IMR-90 (cell line): ENCODE results near the gene ZNF560. TPM values are rescaled to one million over a fixed set of nuclear protein-coding genes. Genes with fewer than 3 reads are reported as not detected.

Source experiments
- ATAC-seq: fragments of 200-7000 bp; cut with Tn5 transposase; 2 replicates; pipeline ENCODE4 v1.9.1; 2020; ENCODE audit warnings: low read depth, mild to moderate bottlenecking, moderate library complexity
- BruUV-seq: library from RNA; stranded (reverse); fragments of 400-500 nt; replicated peaks from 2 replicates; lab custom pipeline; 2021; lab: Mats Ljungman, UMichigan
- CTCF ChIA-PET: fragments of 300-600 bp; formaldehyde crosslinking; extraction: SDS; loops from one replicate; lab custom pipeline; 2021; ENCODE audit warnings: antibody characterized with exemption; lab: Yijun Ruan, JAX
- POLR2A ChIA-PET: fragments of 300-600 bp; sonication (Branson Sonifier 250); formaldehyde crosslinking; loops from one replicate; lab custom pipeline; 2022; ENCODE audit warnings: antibody characterized with exemption; ENCODE audit not compliant: unreplicated experiment; lab: Charles Lee
- DNase-seq: peaks from one replicate; pipeline ENCODE4 v3.0.0; 2013
- H2AFZ ChIP-seq: replicated peaks from 2 replicates; pipeline ENCODE3; 2013; ENCODE audit warnings: low read length, mild to moderate bottlenecking; ENCODE audit not compliant: poor library complexity
- H2AK5ac ChIP-seq: 2 replicates; pipeline ENCODE4 v1.6.1; 2013; ENCODE audit warnings: low read depth, low read length, inconsistent platforms
- H2AK9ac ChIP-seq: replicated peaks from 2 replicates; pipeline ENCODE3; 2013; ENCODE audit warnings: mild to moderate bottlenecking, low read depth, low read length, moderate library complexity; ENCODE audit not compliant: poor library complexity
- H2BK120ac ChIP-seq: 2 replicates; pipeline ENCODE4 v1.6.1; 2013; ENCODE audit warnings: low read depth, low read length, inconsistent platforms
- H2BK15ac ChIP-seq: 3 replicates; pipeline ENCODE4 v1.6.1; 2013; ENCODE audit warnings: low read depth, low read length, inconsistent platforms
- H2BK20ac ChIP-seq: 2 replicates; pipeline ENCODE4 v1.6.1; 2013; ENCODE audit warnings: low read depth, mild to moderate bottlenecking, inconsistent platforms, low read length, moderate library complexity
- H2BK5ac ChIP-seq: 2 replicates; pipeline ENCODE4 v1.6.1; 2013; ENCODE audit warnings: mild to moderate bottlenecking, low read depth, low read length, inconsistent platforms; ENCODE audit not compliant: poor library complexity, severe bottlenecking
- H3K14ac ChIP-seq: replicated peaks from 2 replicates; pipeline ENCODE4 v1.6.1; 2013; ENCODE audit warnings: low read depth, low read length, inconsistent platforms
- H3K18ac ChIP-seq: 2 replicates; pipeline ENCODE4 v1.6.1; 2013; ENCODE audit warnings: low read depth, low read length, control low read depth
- H3K23ac ChIP-seq: 2 replicates; pipeline ENCODE4 v1.6.1; 2013; ENCODE audit warnings: low read depth, low read length, inconsistent platforms
- H3K27ac ChIP-seq: 2 replicates; pipeline ENCODE4 v1.5.1; 2013; ENCODE audit warnings: mild to moderate bottlenecking, control low read depth, low read length; ENCODE audit not compliant: insufficient read depth
- H3K27me3 ChIP-seq: 2 replicates; pipeline ENCODE4 v1.6.1; 2013; ENCODE audit warnings: low read length; ENCODE audit not compliant: control insufficient read depth, insufficient read depth
- H3K36me3 ChIP-seq: 2 replicates; pipeline ENCODE4 v1.6.1; 2013; ENCODE audit warnings: low read length, mixed read lengths; ENCODE audit not compliant: control insufficient read depth, insufficient read depth
- H3K4ac ChIP-seq: 2 replicates; pipeline ENCODE4 v1.6.1; 2013; ENCODE audit warnings: low read depth, low read length, inconsistent platforms
- H3K4me1 ChIP-seq: 2 replicates; pipeline ENCODE4 v1.6.1; 2013; ENCODE audit warnings: low read length, mixed read lengths; ENCODE audit not compliant: control insufficient read depth, insufficient read depth
- H3K4me2 ChIP-seq: 2 replicates; pipeline ENCODE4 v1.6.1; 2013; ENCODE audit warnings: low read depth, mild to moderate bottlenecking, control low read depth, low read length, moderate library complexity
- H3K4me3 ChIP-seq: 2 replicates; pipeline ENCODE4 v1.5.1; 2013; ENCODE audit warnings: low read depth, mild to moderate bottlenecking, control low read depth, low read length, moderate library complexity; ENCODE audit not compliant: insufficient read depth
- H3K56ac ChIP-seq: 2 replicates; pipeline ENCODE4 v1.6.1; 2013; ENCODE audit warnings: low read length, inconsistent platforms; ENCODE audit not compliant: insufficient read depth; ENCODE audit errors: extremely low read depth
- H3K79me1 ChIP-seq, 2 experiments: 2 replicates each; pipeline ENCODE4 v1.6.1; 2013; ENCODE audit warnings: low read length in 2 of 2, inconsistent platforms in 1 of 2, low read depth in 1 of 2
- H3K9ac ChIP-seq: 2 replicates; pipeline ENCODE4 v1.6.1; 2013; ENCODE audit warnings: low read depth, low read length, control low read depth
- H3K9me1 ChIP-seq: 2 replicates; pipeline ENCODE4 v1.6.1; 2013; ENCODE audit warnings: low read length, inconsistent platforms; ENCODE audit not compliant: insufficient read depth
- H3K9me3 ChIP-seq: 2 replicates; pipeline ENCODE4 v1.6.1; 2013; ENCODE audit warnings: low read length; ENCODE audit not compliant: control insufficient read depth, insufficient read depth
- H4K20me1 ChIP-seq: 2 replicates; pipeline ENCODE4 v1.6.1; 2013; ENCODE audit warnings: low read length, inconsistent platforms; ENCODE audit not compliant: insufficient read depth
- H4K5ac ChIP-seq: 2 replicates; pipeline ENCODE4 v1.6.1; 2013; ENCODE audit warnings: mild to moderate bottlenecking, low read depth, low read length, control low read depth
- H4K8ac ChIP-seq, 2 experiments: 2 replicates each; pipeline ENCODE4 v1.6.1; 2013; ENCODE audit warnings: low read depth in 2 of 2, low read length in 2 of 2, control low read depth in 1 of 2, inconsistent platforms in 1 of 2
- H4K91ac ChIP-seq: 2 replicates; pipeline ENCODE4 v1.6.1; 2013; ENCODE audit warnings: low read depth, low read length, inconsistent platforms; ENCODE audit not compliant: insufficient read depth
- BHLHE40 ChIP-seq: fragments of 150-350 bp; IDR thresholded peaks from 2 replicates; pipeline ENCODE4 v1.6.1; 2016; ENCODE audit warnings: mild to moderate bottlenecking, low read depth, low read length
- FOS ChIP-seq: fragments of 150-350 bp; IDR thresholded peaks from 2 replicates; pipeline ENCODE4 v1.6.1; 2016; ENCODE audit warnings: low read depth, low read length
- MAZ ChIP-seq: IDR thresholded peaks from 2 replicates; pipeline ENCODE4 v1.6.1; 2012; ENCODE audit warnings: low read depth, mild to moderate bottlenecking, low read length, improper control_type of control experiment, moderate library complexity, borderline replicate concordance
- NFE2L2 ChIP-seq: fragments of 150-350 bp; IDR thresholded peaks from 2 replicates; pipeline ENCODE4 v1.6.1; 2016; ENCODE audit warnings: low read depth, mild to moderate bottlenecking, low read length
- RFX5 ChIP-seq: IDR thresholded peaks from 2 replicates; pipeline ENCODE4 v1.8.0; 2012; ENCODE audit warnings: low read depth, mild to moderate bottlenecking, low read length, moderate library complexity
- SMC3 ChIP-seq: fragments of 150-350 bp; IDR thresholded peaks from 2 replicates; pipeline ENCODE4 v1.6.1; 2016; ENCODE audit warnings: low read depth, mild to moderate bottlenecking, antibody characterized with exemption, low read length, moderate library complexity
- WGBS, 2 experiments: methylation state at CpG; one replicate each; pipeline versions ENCODE4 v1.1.5 to v1.1.7; 2013; ENCODE audit warnings: missing lambda C conversion rate in 2 of 2; ENCODE audit not compliant: insufficient read length in 1 of 2; ENCODE audit errors: extremely low coverage in 2 of 2; 5-methylcytosine and 5-hydroxymethylcytosine counted together
- dilution Hi-C: fragments of 300-500 bp; cut with HindIII; formaldehyde crosslinking; loops from one replicate; pipeline ENCODE4 v1.14.3; 2018; ENCODE audit warnings: low sequenced_read_pairs; ENCODE audit not compliant: unreplicated experiment
- in situ Hi-C: fragments of 300-500 bp; cut with MboI; formaldehyde crosslinking; loops from 3 replicates; pipeline ENCODE4 v1.14.3; 2019; ENCODE audit warnings: low sequenced_read_pairs, inconsistent platforms, mixed read lengths
- intact Hi-C: fragments of 100-400 bp; cut with micrococcal nuclease; formaldehyde crosslinking; loops from 2 replicates; pipeline ENCODE4 v1.10.0; 2022
- polyA plus RNA-seq, 3 experiments: library from polyadenylated mRNA; depleted of rRNA; stranded (reverse); fragments of >200 nt; gene quantifications; 2 replicates each; pipeline ENCODE4 v1.2.3, GENCODE V29; 2012; ENCODE audit warnings: low replicate concordance in 1 of 3
- total RNA-seq: library from RNA; depleted of rRNA; stranded (reverse); fragments of >200 nt; gene quantifications from 2 replicates; pipeline ENCODE4 v1.2.3, GENCODE V29; 2012
- TF ChIP-seq, protein P1 (sequence below): fragments of 150-350 bp; IDR thresholded peaks from 2 replicates; pipeline ENCODE4 v1.6.1; 2017; ENCODE audit warnings: mild to moderate bottlenecking, antibody characterized with exemption, low read length, low read depth

ZNF560 gene
- total and polyA plus RNA-seq, 2 of the 4 experiments (the other 2 are of a cell fraction), result 0.36 to 0.90 TPM

DNA sequence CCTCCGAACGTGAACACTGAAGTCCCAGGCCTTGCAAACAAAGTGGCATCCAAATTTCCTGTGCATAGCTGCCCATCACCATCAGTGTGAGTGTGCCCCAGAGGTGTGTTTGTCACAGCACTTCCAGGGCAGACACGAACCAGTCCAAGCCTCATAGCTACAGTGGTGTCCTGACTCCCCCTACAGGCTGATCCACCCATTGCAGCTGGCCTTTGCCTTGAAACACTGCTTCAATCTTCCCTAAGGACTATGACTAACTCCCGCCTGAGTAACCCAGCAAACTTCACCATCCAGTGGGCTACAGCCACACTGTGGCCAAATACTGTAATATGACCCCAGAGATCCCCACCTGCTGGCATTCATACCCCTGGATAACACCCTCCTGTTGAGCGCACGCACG, 66.9 kb downstream of the ZNF560 start (continued):
- TF ChIP-seq RFX5, result no peak
- no peak for TF ChIP-seq MAZ
- TF ChIP-seq, protein P1, sequence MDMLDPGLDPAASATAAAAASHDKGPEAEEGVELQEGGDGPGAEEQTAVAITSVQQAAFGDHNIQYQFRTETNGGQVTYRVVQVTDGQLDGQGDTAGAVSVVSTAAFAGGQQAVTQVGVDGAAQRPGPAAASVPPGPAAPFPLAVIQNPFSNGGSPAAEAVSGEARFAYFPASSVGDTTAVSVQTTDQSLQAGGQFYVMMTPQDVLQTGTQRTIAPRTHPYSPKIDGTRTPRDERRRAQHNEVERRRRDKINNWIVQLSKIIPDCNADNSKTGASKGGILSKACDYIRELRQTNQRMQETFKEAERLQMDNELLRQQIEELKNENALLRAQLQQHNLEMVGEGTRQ, result no peak
- TF ChIP-seq NFE2L2, result no peak
- TF ChIP-seq BHLHE40, result no peak

DNA sequence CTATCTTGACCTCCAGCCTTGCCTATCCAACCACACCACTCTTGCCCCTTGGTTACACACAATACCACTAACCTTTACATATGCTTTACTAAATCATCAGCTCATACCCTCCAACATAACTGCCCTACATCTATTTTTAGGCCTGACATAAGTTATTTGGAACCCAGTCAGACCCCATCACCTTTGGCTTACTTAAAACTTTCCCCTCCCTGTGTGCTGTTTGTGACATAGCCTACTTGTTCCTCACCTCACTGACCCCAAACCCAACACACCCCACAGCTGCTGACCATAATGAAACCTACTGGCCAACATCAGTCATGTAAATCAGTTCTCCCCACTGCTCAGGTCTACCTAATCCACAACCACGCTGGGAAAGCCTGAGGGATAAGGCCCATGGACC, 68.0 kb downstream of the ZNF560 start:
- H3K4me1 ChIP-seq, result no peaks in the 10 kb centered on the region
- ChIA-PET POLR2A (no interaction called here), CTCF (interaction anchor here (0.6 kb wide), 1 partner anchor 14 kb away, joined by 5 read pairs; no protein-coding TSS in a partner anchor)
- no peak overlapping the region for H3K27ac ChIP-seq
- no peak for DNase-seq
- TF ChIP-seq FOS (no peak), MAZ (no peak), SMC3 (no peak)
- TF ChIP-seq, protein P1, result no peak
- no peak overlapping the region for H3K18ac ChIP-seq
- H2BK5ac ChIP-seq, result no peak overlapping the region
- H3K9me1 ChIP-seq, result no peaks in the 10 kb centered on the region
- H3K4me3 ChIP-seq, result no peak overlapping the region
- H4K8ac ChIP-seq, result no peak overlapping the region
- no peak overlapping the region for H2AK9ac ChIP-seq
- H4K20me1 ChIP-seq, result no peaks in the 10 kb centered on the region
- dilution Hi-C loops, result no loop called here
- H2BK120ac ChIP-seq, result no peak overlapping the region
- no peak overlapping the region for H3K4ac ChIP-seq
- no peak overlapping the region for H3K4me2 ChIP-seq
- no TSS peak for BruUV-seq
- H2BK15ac ChIP-seq, result no peak overlapping the region
- no peak overlapping the region for H2AK5ac ChIP-seq
- H3K23ac ChIP-seq, result no peak overlapping the region
- H3K27me3 ChIP-seq, result no peaks in the 10 kb centered on the region
- intact Hi-C loops, result loop anchor here (10.0 kb wide), 1 partner anchor 226 kb away; no protein-coding TSS in a partner anchor
- peaks cover 16 to 32% of the 10 kb centered on the region in 2 experiments for H3K79me1 ChIP-seq
- ATAC-seq, result no peak
- no peak overlapping the region for H3K56ac ChIP-seq
- H3K36me3 ChIP-seq, result peaks cover 29% of the 10 kb centered on the region
- H3K9me3 ChIP-seq, result no peaks in the 10 kb centered on the region
- WGBS, 2 experiments, result 80% methylated on average over 1 of the region's 1 CpG; no CpG with 5 or more reads in 1 of the 2 experiments
- in situ Hi-C loops, result no loop called here
- no peak overlapping the region for H4K91ac ChIP-seq
- no peak overlapping the region for H4K5ac ChIP-seq
- no peak overlapping the region for H2AFZ ChIP-seq
- no peak overlapping the region for H3K9ac ChIP-seq
- H2BK20ac ChIP-seq, result no peak overlapping the region
- H3K14ac ChIP-seq, result no peak overlapping the region
